ENCODE results near the gene RIPK4. TPM values are rescaled to one million over a fixed set of nuclear protein-coding genes. Genes with fewer than 3 reads are reported as not detected.
"Not testable (repeated sequence)": the region's sequence is repeated elsewhere in the genome, so short reads cannot be mapped to it uniquely, and the experiment has no call there.

The RIPK4 gene
- total RNA-seq, 2 donors from 2014 or later = 8.4 to 16.2 TPM

- H3K4me3 Mint-ChIP-seq = no peak overlapping the region
- no peak overlapping the region for H3K27ac Mint-ChIP-seq
- H3K4me1 Mint-ChIP-seq = peaks cover 3% of the 10 kb centered on the region
- Histone ChIP-seq H3K27ac (ENCODE audit: low read depth, low read length) (no peak overlapping the region), H3K27me3 (ENCODE audit: control insufficient read depth, insufficient read depth, low read length, poor library complexity, severe bottlenecking) (no peaks in the 10 kb centered on the region), H3K36me3 (ENCODE audit: control insufficient read depth, insufficient read depth, low read length) (peaks cover 13% of the 10 kb centered on the region), H3K9me3 (ENCODE audit: control insufficient read depth, low read length) (peaks cover 10% of the 10 kb centered on the region), H3K4me1 (ENCODE audit: control insufficient read depth, insufficient read depth, low read length) (no peaks in the 10 kb centered on the region), H3K9ac (ENCODE audit: extremely low read depth, low read length, poor library complexity, severe bottlenecking) (no peak overlapping the region), H3K4me3 (ENCODE audit: low read length) (no peak overlapping the region)
- peaks cover 10% of the 10 kb centered on the region for H3K36me3 Mint-ChIP-seq (ENCODE audit: low read depth)
- peaks cover 3% of the 10 kb centered on the region for H3K27me3 Mint-ChIP-seq (ENCODE audit: insufficient read depth)
- TF ChIP-seq CTCF (conservative IDR thresholded peaks at IDR 0.05) = no peak
- 92 to 95% methylated on average over 10 of the region's 10 CpGs for WGBS, 2 experiments (ENCODE audit: insufficient coverage in 1 of 2, insufficient read length in 1 of 2)
- peaks cover 27% of the 10 kb centered on the region for H3K9me3 Mint-ChIP-seq
- DNase-seq = no peak
These were observed 27.7 kb upstream of the RIPK4 start for GRCh38 chr21:41794600-41794999.

- H3K4me3 Mint-ChIP-seq = no peak overlapping the region
- no peak overlapping the region for H3K27ac Mint-ChIP-seq
- H3K4me1 ChIP-seq (ENCODE audit: control insufficient read depth, insufficient read depth, low read length) = no peaks in the 10 kb centered on the region
- H3K4me3 ChIP-seq (ENCODE audit: low read length) = no peak overlapping the region
- no peak for TF ChIP-seq CTCF (conservative IDR thresholded peaks at IDR 0.05)
- WGBS, 2 experiments (ENCODE audit: insufficient coverage in 1 of 2, insufficient read length in 1 of 2) = 90 to 96% methylated on average over 3 of the region's 3 CpGs
- H3K36me3 Mint-ChIP-seq (ENCODE audit: low read depth) = peaks cover under 1% of the 10 kb centered on the region
- H3K36me3 ChIP-seq (ENCODE audit: control insufficient read depth, insufficient read depth, low read length) = no peaks in the 10 kb centered on the region
- H3K27ac ChIP-seq (ENCODE audit: low read depth, low read length) = no peak overlapping the region
- peaks cover 10% of the 10 kb centered on the region for H3K9me3 ChIP-seq (ENCODE audit: control insufficient read depth, low read length)
- peaks cover 27% of the 10 kb centered on the region for H3K9me3 Mint-ChIP-seq
- H3K4me1 Mint-ChIP-seq = peaks cover 3% of the 10 kb centered on the region
- H3K27me3 ChIP-seq (ENCODE audit: control insufficient read depth, insufficient read depth, low read length, poor library complexity, severe bottlenecking) = peaks cover 8% of the 10 kb centered on the region
- no peak overlapping the region for H3K9ac ChIP-seq (ENCODE audit: extremely low read depth, low read length, poor library complexity, severe bottlenecking)
- peaks cover 8% of the 10 kb centered on the region for H3K27me3 Mint-ChIP-seq (ENCODE audit: insufficient read depth)
- DNase-seq = no peak
These were observed 25.9 kb upstream of the RIPK4 start for GRCh38 chr21:41792711-41793110.

- no peak for TF ChIP-seq CTCF (conservative IDR thresholded peaks at IDR 0.05)
- peaks cover 8% of the 10 kb centered on the region for H3K27me3 ChIP-seq (ENCODE audit: control insufficient read depth, insufficient read depth, low read length, poor library complexity, severe bottlenecking)
- 88 to 90% methylated on average over 10 to 13 of the region's 13 CpGs for WGBS, 2 experiments (ENCODE audit: insufficient coverage in 1 of 2, insufficient read length in 1 of 2)
- Mint-ChIP-seq H3K9me3 (peaks cover 6% of the 10 kb centered on the region), H3K27me3 (ENCODE audit: insufficient read depth) (peaks cover 8% of the 10 kb centered on the region), H3K36me3 (ENCODE audit: low read depth) (no peaks in the 10 kb centered on the region), H3K4me3 (no peak overlapping the region), H3K27ac (no peak overlapping the region), H3K4me1 (no peaks in the 10 kb centered on the region)
- H3K36me3 ChIP-seq (ENCODE audit: control insufficient read depth, insufficient read depth, low read length) = no peaks in the 10 kb centered on the region
- no peaks in the 10 kb centered on the region for H3K9me3 ChIP-seq (ENCODE audit: control insufficient read depth, low read length)
- no peak overlapping the region for H3K4me3 ChIP-seq (ENCODE audit: low read length)
- no peak for DNase-seq
- no peak overlapping the region for H3K9ac ChIP-seq (ENCODE audit: extremely low read depth, low read length, poor library complexity, severe bottlenecking)
- H3K27ac ChIP-seq (ENCODE audit: low read depth, low read length) = no peak overlapping the region
- H3K4me1 ChIP-seq (ENCODE audit: control insufficient read depth, insufficient read depth, low read length) = no peaks in the 10 kb centered on the region
These were observed 19.7 kb upstream of the RIPK4 start for GRCh38 chr21:41786509-41786987.

GRCh38 chr21:41785262-41785661 is 18.4 kb upstream of the RIPK4 start:
- H3K9ac ChIP-seq (ENCODE audit: extremely low read depth, low read length, poor library complexity, severe bottlenecking); H3K9me3 Mint-ChIP-seq; DNase-seq; H3K27me3 Mint-ChIP-seq (ENCODE audit: insufficient read depth); H3K9me3 ChIP-seq (ENCODE audit: control insufficient read depth, low read length); H3K4me3 Mint-ChIP-seq; H3K4me3 ChIP-seq (ENCODE audit: low read length); H3K36me3 Mint-ChIP-seq (ENCODE audit: low read depth); H3K27ac ChIP-seq (ENCODE audit: low read depth, low read length); H3K4me1 Mint-ChIP-seq; H3K36me3 ChIP-seq (ENCODE audit: control insufficient read depth, insufficient read depth, low read length); H3K4me1 ChIP-seq (ENCODE audit: control insufficient read depth, insufficient read depth, low read length); H3K27ac Mint-ChIP-seq: not testable (repeated sequence)
- 88 to 93% methylated on average over 7 to 11 of the region's 12 CpGs for WGBS, 2 experiments (ENCODE audit: insufficient coverage in 1 of 2, insufficient read length in 1 of 2)
- H3K27me3 ChIP-seq (ENCODE audit: control insufficient read depth, insufficient read depth, low read length, poor library complexity, severe bottlenecking) = peaks cover 12% of the 10 kb centered on the region

Data from endodermal cell (in vitro differentiated cells).